GM21576 (cell line): ENCODE data around the gene SAFB.
"Not testable (repeated sequence)": the region's sequence is repeated elsewhere in the genome, so short reads cannot be mapped to it uniquely, and the experiment has no call there.

ENCODE experiments used
- ATAC-seq: cut with Tn5 transposase; IDR thresholded peaks from one replicate; pipeline ENCODE4 v1.9.1; 2021; ENCODE audit warnings: mild to moderate bottlenecking, moderate library complexity; ENCODE audit not compliant: unreplicated experiment

The SAFB gene

GRCh38 chr19:5696196-5697021 is 73.5 kb downstream of the SAFB start:
- ATAC-seq, result no peak

- ATAC-seq, result no peak
Observed at GRCh38 chr19:5697022-5697889, 74.4 kb downstream of the SAFB start.

- no peak for ATAC-seq
Observed at GRCh38 chr19:5697890-5698634, 75.2 kb downstream of the SAFB start.

- ATAC-seq, result no peak
Observed at GRCh38 chr19:5698635-5699422, 75.9 kb downstream of the SAFB start.

GRCh38 chr19:5700455-5701092 is 77.7 kb downstream of the SAFB start:
- ATAC-seq, result no peak

GRCh38 chr19:5702053-5702410 is 79.1 kb downstream of the SAFB start:
- not testable (repeated sequence) for ATAC-seq

- no peak for ATAC-seq
Observed at GRCh38 chr19:5703819-5704818, 81.2 kb downstream of the SAFB start.

- ATAC-seq, result no peak
Observed at GRCh38 chr19:5705552-5705951, 82.7 kb downstream of the SAFB start.

GRCh38 chr19:5706876-5707573 is 84.1 kb downstream of the SAFB start:
- no peak for ATAC-seq

GRCh38 chr19:5707576-5708575 is 85.0 kb downstream of the SAFB start:
- no peak for ATAC-seq

- no peak for ATAC-seq
Observed at GRCh38 chr19:5711025-5711424, 88.1 kb downstream of the SAFB start.

GRCh38 chr19:5711713-5712161 is 88.9 kb downstream of the SAFB start:
- no peak for ATAC-seq

GRCh38 chr19:5713228-5713627 is 90.3 kb downstream of the SAFB start:
- ATAC-seq, result no peak

GRCh38 chr19:5714816-5715215 is 91.9 kb downstream of the SAFB start:
- no peak for ATAC-seq

GRCh38 chr19:5717215-5717935 is 94.5 kb downstream of the SAFB start:
- ATAC-seq, result no peak
